Measurements from ENCODE around the gene ANKRD52. TPM values are rescaled to one million over a fixed set of nuclear protein-coding genes. Genes with fewer than 3 reads are reported as not detected.
"Not testable (repeated sequence)": the region's sequence is repeated elsewhere in the genome, so short reads cannot be mapped to it uniquely, and the experiment has no call there.

ANKRD52 gene
- total RNA-seq, 1 experiment from 2014 or later: 45.3 TPM

- Mint-ChIP-seq H3K36me3 (ENCODE audit: insufficient read depth, unreplicated experiment) (peaks cover 37% of the 10 kb centered on the region), H3K27ac (ENCODE audit: unreplicated experiment) (peak within 1 kb of the TSS; percentile 80), H3K27me3 (ENCODE audit: unreplicated experiment) (no peaks in the 10 kb centered on the region), H3K9me3 (ENCODE audit: low read depth, unreplicated experiment) (peaks cover 2% of the 10 kb centered on the region), H3K4me1 (ENCODE audit: low read depth, unreplicated experiment) (peaks cover 13% of the 10 kb centered on the region), H3K4me3 (ENCODE audit: low read depth, unreplicated experiment) (peak within 1 kb of the TSS; percentile 99)
- CTCF ChIA-PET: interaction anchor here (0.6 to 1.4 kb wide), 7 partner anchors 9 to 221 kb away, joined by 3 to 6 read pairs (median 3); partner anchors contain the start of genes ANKRD52, GLS2, RNF41 and SMARCC2
- peak; percentile 91 for DNase-seq
- peak; percentile 67 for TF ChIP-seq CTCF (IDR thresholded peaks at IDR 0.05; ENCODE audit: unreplicated experiment)
- BruUV-seq (replicated peaks): no TSS peak
- intact Hi-C loops (cut with micrococcal nuclease; ENCODE audit: unreplicated experiment): no loop called here
Measured at GRCh38 chr12:56266693-56267442, 8.7 kb upstream of the ANKRD52 start, which contains the start of gene COQ10A. Gene COQ10A, plus strand, starts transcription at chr12:56266942. Its CDS starts 177 bp downstream, at chr12:56267119.

DNA sequence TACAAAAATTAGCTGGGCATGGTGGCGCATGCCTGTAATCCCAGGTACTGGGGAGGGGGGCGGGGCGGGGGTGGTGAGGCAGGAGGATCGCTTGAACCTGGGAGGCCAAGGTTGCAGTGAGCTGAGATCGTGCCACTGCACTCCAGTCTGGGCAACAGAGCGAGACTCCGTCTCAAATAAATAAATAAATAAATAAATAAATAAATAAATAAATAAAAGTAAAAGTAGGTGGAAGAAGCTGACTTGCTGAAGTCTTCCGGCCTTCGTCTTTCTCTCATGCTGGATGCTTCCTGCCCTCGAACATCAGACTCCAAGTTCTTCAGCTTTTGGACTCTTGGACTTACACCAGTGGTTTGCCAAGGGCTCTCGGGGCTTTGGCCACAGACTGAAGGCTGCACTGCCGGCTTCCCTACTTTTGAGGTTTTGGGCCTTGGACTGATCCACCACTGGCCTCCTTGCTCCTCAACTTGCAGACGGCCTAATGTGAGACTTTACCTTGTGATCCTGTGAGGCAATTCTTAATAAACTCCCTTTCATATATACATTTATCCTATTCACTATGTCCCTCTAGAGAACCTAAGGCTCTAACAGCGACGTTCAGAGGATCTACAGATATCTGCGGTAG lies 8.0 kb upstream of the ANKRD52 start:
- CTCF ChIA-PET: interaction anchor here (0.6 to 1.4 kb wide), 7 partner anchors 14 to 222 kb away, joined by 3 to 6 read pairs (median 3); partner anchors contain the start of genes GLS2, RNF41 and SMARCC2
- intact Hi-C loops (cut with micrococcal nuclease; ENCODE audit: unreplicated experiment); H3K9me3 Mint-ChIP-seq (ENCODE audit: low read depth, unreplicated experiment); DNase-seq; BruUV-seq (replicated peaks); H3K27me3 Mint-ChIP-seq (ENCODE audit: unreplicated experiment): not testable (repeated sequence)
- peaks cover 30% of the 10 kb centered on the region for H3K36me3 Mint-ChIP-seq (ENCODE audit: insufficient read depth, unreplicated experiment)
- H3K4me1 Mint-ChIP-seq (ENCODE audit: low read depth, unreplicated experiment): peaks cover 20% of the 10 kb centered on the region
- H3K27ac Mint-ChIP-seq (ENCODE audit: unreplicated experiment): peak overlapping the region; percentile 80
- H3K4me3 Mint-ChIP-seq (ENCODE audit: low read depth, unreplicated experiment): peak overlapping the region; percentile 99

DNA sequence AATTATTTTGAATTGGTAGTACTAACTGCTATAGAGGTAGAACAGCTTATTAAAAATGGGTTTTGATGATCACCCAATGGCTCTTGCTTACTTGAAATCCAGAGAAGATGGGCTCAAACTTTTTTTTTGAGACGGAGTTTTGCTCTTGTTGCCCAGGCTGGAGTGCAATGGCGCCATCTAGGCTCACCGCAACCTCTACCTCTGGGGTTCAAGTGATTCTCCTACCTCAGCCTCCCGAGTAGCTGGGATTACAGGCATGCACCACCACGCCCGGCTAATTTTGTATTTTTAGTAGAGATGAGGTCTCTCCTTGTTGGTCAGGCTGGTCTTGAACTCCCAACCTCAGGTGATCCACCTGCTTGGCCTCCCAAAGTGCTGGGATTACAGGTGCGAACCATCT lies 4.8 kb upstream of the ANKRD52 start:
- intact Hi-C loops (cut with micrococcal nuclease; ENCODE audit: unreplicated experiment); H3K27ac Mint-ChIP-seq (ENCODE audit: unreplicated experiment); H3K4me3 Mint-ChIP-seq (ENCODE audit: low read depth, unreplicated experiment); H3K27me3 Mint-ChIP-seq (ENCODE audit: unreplicated experiment); DNase-seq; BruUV-seq (replicated peaks); H3K9me3 Mint-ChIP-seq (ENCODE audit: low read depth, unreplicated experiment): not testable (repeated sequence)
- Mint-ChIP-seq H3K36me3 (ENCODE audit: insufficient read depth, unreplicated experiment) (peaks cover 27% of the 10 kb centered on the region), H3K4me1 (ENCODE audit: low read depth, unreplicated experiment) (peaks cover 37% of the 10 kb centered on the region)
- CTCF ChIA-PET: interaction anchor here (0.7 kb wide), 1 partner anchor 37 kb away, joined by 3 read pairs; the partner anchor contains the start of gene CS

DNA sequence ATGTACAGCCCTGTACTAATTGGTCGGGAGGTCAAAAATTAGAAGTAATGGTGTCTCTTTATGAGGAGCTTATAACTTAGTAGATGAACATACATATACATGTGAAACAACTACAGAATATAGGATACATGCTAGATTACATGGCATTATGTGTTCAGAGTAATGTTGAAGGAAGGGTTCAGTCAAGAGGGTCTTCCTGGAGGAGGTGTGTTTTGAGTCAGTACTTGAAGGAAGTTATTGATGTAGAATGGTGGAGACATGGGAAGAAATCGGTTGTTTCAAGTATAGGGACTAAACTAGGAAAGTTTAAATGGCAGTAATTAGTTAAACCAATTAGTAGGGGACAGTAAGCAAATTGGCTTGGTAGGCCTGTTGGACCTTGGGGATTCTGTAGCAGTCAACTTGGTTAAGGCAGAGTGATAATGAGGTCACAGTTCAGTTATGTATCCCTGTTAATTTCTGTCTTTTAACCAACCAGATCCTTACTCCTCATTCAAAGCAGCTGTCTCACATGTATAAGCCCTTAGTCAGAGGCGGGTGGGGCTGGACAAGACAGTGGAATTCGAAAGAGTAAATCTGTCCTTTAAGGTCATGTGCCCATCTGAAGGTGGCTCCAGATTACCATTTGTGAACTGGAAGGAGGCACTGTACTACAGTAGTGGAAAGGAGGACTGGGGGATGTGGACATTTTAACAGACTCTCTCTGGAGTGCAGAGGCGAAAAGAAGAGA lies 3.5 kb upstream of the ANKRD52 start:
- BruUV-seq (replicated peaks): no TSS peak
- peaks cover 34% of the 10 kb centered on the region for H3K4me1 Mint-ChIP-seq (ENCODE audit: low read depth, unreplicated experiment)
- H3K27ac Mint-ChIP-seq (ENCODE audit: unreplicated experiment): no peak overlapping the region
- DNase-seq: peak; percentile 35
- CTCF ChIA-PET: no interaction called here
- H3K4me3 Mint-ChIP-seq (ENCODE audit: low read depth, unreplicated experiment): no peak overlapping the region
- H3K27me3 Mint-ChIP-seq (ENCODE audit: unreplicated experiment): no peaks in the 10 kb centered on the region
- no peak for TF ChIP-seq CTCF (IDR thresholded peaks at IDR 0.05; ENCODE audit: unreplicated experiment)
- peaks cover 32% of the 10 kb centered on the region for H3K36me3 Mint-ChIP-seq (ENCODE audit: insufficient read depth, unreplicated experiment)
- intact Hi-C loops (cut with micrococcal nuclease; ENCODE audit: unreplicated experiment): no loop called here
- H3K9me3 Mint-ChIP-seq (ENCODE audit: low read depth, unreplicated experiment): peaks cover 2% of the 10 kb centered on the region

- Mint-ChIP-seq H3K36me3 (ENCODE audit: insufficient read depth, unreplicated experiment) (peaks cover 27% of the 10 kb centered on the region), H3K4me3 (ENCODE audit: low read depth, unreplicated experiment) (no peak overlapping the region), H3K9me3 (ENCODE audit: low read depth, unreplicated experiment) (peaks cover 2% of the 10 kb centered on the region), H3K27me3 (ENCODE audit: unreplicated experiment) (no peaks in the 10 kb centered on the region), H3K27ac (ENCODE audit: unreplicated experiment) (no peak overlapping the region), H3K4me1 (ENCODE audit: low read depth, unreplicated experiment) (peaks cover 28% of the 10 kb centered on the region)
- BruUV-seq (replicated peaks): no TSS peak
- CTCF ChIA-PET: no interaction called here
- intact Hi-C loops (cut with micrococcal nuclease; ENCODE audit: unreplicated experiment): no loop called here
- TF ChIP-seq CTCF (IDR thresholded peaks at IDR 0.05; ENCODE audit: unreplicated experiment): no peak
- DNase-seq: no peak
Measured at GRCh38 chr12:56260921-56261320, 2.7 kb upstream of the ANKRD52 start.

Measured in Calu3 (cell line).